Psoas muscle (tissue), 8 donors: Measurements from ENCODE around the gene EEF1AKMT4. TPM values are rescaled to one million over a fixed set of nuclear protein-coding genes. Genes with fewer than 3 reads are reported as not detected.

ENCODE experiments used
- ATAC-seq, 4 donors: fragments of 200-7000 bp; cut with Tn5 transposase; one replicate each; pipeline ENCODE4 v1.9.1; 2020; ENCODE audit warnings: moderate library complexity in 3 of 4, mild to moderate bottlenecking in 2 of 4
- DNase-seq, 2 donors: peaks; one replicate each; pipeline ENCODE4 v3.0.0-alpha.2; 2020
- H3K27ac ChIP-seq: fragments of 200-600 bp; one replicate; pipeline ENCODE4 v1.8.0; 2022
- H3K27me3 ChIP-seq, 3 donors: fragments of 200-600 bp in 1 of 3; one replicate each; pipeline versions ENCODE4 v1.6.1 to v1.8.0; 2013 to 2022; ENCODE audit warnings: low read length in 2 of 3, mild to moderate bottlenecking in 2 of 3, moderate library complexity in 1 of 3; ENCODE audit not compliant: insufficient read depth in 3 of 3
- H3K36me3 ChIP-seq, 2 donors: fragments of 200-600 bp in 1 of 2; one replicate each; pipeline versions ENCODE4 v1.6.1 to v1.8.0; 2013 to 2022; ENCODE audit warnings: low read depth in 1 of 2, mild to moderate bottlenecking in 1 of 2, moderate library complexity in 1 of 2; ENCODE audit not compliant: insufficient read depth in 1 of 2
- H3K4me1 ChIP-seq: fragments of 200-600 bp; one replicate; pipeline ENCODE4 v1.8.0; 2022
- H3K4me3 ChIP-seq: fragments of 200-600 bp; one replicate; pipeline ENCODE4 v1.8.0; 2022; ENCODE audit warnings: mild to moderate bottlenecking
- H3K9me3 ChIP-seq: fragments of 200-600 bp; one replicate; pipeline ENCODE4 v1.8.0; 2022
- CTCF ChIP-seq: fragments of 200-600 bp; IDR thresholded peaks from one replicate; pipeline ENCODE4 v1.8.0; 2022; ENCODE audit warnings: antibody characterized with exemption
- WGBS, 3 donors: extraction: QIAGEN DNeasy Blood & Tissue Kit; methylation state at CpG; one replicate each; pipeline versions ENCODE4 v1.1.6 to v1.1.7; 2013; 5-methylcytosine and 5-hydroxymethylcytosine counted together
- intact Hi-C, 2 donors: fragments of 100-400 bp; cut with DNase I; formaldehyde crosslinking; loops; one replicate each; pipeline versions ENCODE4 v1.11.0 to v1.14.2; 2022
- polyA plus RNA-seq, 3 donors: library from polyadenylated mRNA; stranded (reverse); fragments of 200-250 nt; gene quantifications; one replicate each; pipeline ENCODE4 v1.2.3, GENCODE V29; 2013
- total RNA-seq, 4 donors: library from RNA; stranded (reverse); fragmentation: NEBNext Ultra II Directional in 2 of 4; extraction: Animal tissue kit (Norgen Biotek cat#: 25700) in 2 of 4; gene quantifications; one replicate each; pipeline versions ENCODE4 v1.2.1 to v1.2.4, GENCODE V29; 2021 to 2023
- donor health status: healthy with polysubstance abuse.
- donor health status: DM: no; HTN: no; CAD: no; lungs with moderate emphysema.
- donor health status: Bipolar disorder and iron deficiency.
- donor health status: healthy.
- donor health status: DM: yes; HTN: yes; CAD: no.
- donor health status: DM: no; HTN: no; CAD: no.
- donor health status: DM: no; HTN: no; CAD: no.
- donor health status: DM: yes; HTN: yes; CAD: no.

Gene EEF1AKMT4
- total and polyA plus RNA-seq, 7 donors: 1.8 to 25.5 (median 8.2) TPM

DNA sequence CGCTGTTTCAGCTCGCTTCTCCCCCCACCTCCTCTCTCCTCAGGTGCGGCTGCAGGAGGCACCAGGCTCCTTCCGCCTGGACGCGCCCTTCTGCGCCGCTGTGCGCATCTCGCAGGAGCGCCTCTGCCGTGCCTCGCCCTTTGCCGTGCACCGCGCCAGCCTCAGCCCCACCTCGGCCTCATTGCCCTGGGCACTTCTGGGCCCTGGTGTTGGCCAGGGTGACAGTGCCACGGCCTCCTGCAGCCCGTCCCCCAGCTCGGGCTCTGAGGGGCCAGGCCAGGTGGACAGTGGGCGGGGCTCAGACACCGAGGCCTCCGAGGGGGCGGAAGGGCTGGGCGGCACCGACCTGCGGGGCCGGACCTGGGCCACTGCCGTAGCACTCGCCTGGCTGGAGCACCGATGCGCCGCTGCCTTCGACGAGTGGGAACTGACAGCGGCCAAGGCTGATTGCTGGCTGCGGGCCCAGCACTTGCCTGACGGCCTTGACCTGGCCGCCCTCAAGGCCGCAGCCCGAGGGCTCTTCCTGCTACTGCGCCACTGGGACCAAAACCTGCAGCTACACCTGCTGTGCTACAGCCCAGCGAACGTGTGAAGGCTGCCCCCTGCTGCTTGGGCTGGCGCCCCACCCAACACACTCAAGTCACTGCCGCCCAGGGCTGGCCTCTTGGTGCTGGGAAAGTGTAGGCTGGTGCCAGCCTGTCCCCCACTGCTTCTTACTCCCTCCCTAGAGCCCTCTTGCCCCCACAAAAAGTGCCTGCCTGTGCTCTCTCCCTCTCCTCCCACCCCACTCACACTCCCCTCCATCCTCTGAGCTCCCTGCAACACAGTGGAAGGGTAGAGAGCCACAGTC, 7.8 kb upstream of the EEF1AKMT4 start:
- DNase-seq (peak in 1 of 2 donors; percentile 66), ATAC-seq (peak; percentile 50 to 80 (median 76))
- WGBS, 3 donors: 15 to 23% (median 18%) methylated on average over 26 to 46 of the region's 46 CpGs
- Histone ChIP-seq H3K27me3 (no peaks in the 10 kb centered on the region), H3K9me3 (no peaks in the 10 kb centered on the region), H3K4me3 (no peak overlapping the region), H3K27ac (no peak overlapping the region), H3K36me3 (peaks cover 14 to 40% of the 10 kb centered on the region in 2 donors), H3K4me1 (no peaks in the 10 kb centered on the region)
- intact Hi-C loops: loop anchor here (5.0 to 10.0 kb wide), 2 partner anchors 87 to 94 kb away; partner anchors contain the start of gene DVL3 (in 1 of the 2)
- peak; percentile 47 for TF ChIP-seq CTCF

DNA sequence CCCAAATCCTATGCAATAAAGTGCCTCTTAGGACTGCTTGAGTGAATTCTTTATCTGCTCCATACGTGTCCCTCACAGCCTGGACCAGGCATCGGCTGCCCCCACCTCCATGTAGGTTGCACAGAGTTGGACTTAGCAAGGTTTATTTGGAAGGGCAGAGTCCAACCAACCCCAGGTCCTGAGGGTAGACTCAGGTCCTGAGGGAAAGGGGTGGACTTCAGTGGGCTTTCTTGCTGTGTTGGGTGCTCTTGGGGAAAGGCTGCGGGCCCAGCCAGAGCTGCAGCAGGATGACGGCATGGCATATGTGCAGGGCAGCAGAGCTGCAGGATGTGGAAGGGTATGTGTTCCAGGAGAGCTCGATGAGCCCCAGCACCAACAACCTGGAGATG, 7.2 kb upstream of the EEF1AKMT4 start:
- no peak for DNase-seq
- 75 to 88% (median 81%) methylated on average over 5 of the region's 5 CpGs for WGBS, 3 donors
- Histone ChIP-seq H3K27me3 (no peaks in the 10 kb centered on the region), H3K9me3 (no peaks in the 10 kb centered on the region), H3K36me3 (peaks cover 14 to 40% of the 10 kb centered on the region in 2 donors), H3K4me1 (peaks cover 2% of the 10 kb centered on the region), H3K4me3 (no peak overlapping the region), H3K27ac (no peak overlapping the region)
- peak in 1 of 4 donors; percentile 7 for ATAC-seq
- intact Hi-C loops: loop anchor here (5.0 to 10.0 kb wide), 2 partner anchors 87 to 95 kb away; partner anchors contain the start of gene DVL3 (in 1 of the 2)
- no peak for TF ChIP-seq CTCF

- no peak for TF ChIP-seq CTCF
- intact Hi-C loops: loop anchor here (2.0 to 10.0 kb wide), 3 partner anchors 62 to 94 kb away; partner anchors contain the start of genes ABCF3 (in 2 of the 2) and DVL3 (in 2 of the 2)
- Histone ChIP-seq H3K27me3 (no peaks in the 10 kb centered on the region), H3K36me3 (peaks cover 6 to 21% of the 10 kb centered on the region in 2 donors), H3K27ac (peak within 1 kb of the TSS; percentile 90), H3K4me1 (peaks cover 15% of the 10 kb centered on the region), H3K9me3 (no peaks in the 10 kb centered on the region), H3K4me3 (peak within 1 kb of the TSS; percentile 79)
- 0 to 1% (median 1%) methylated on average over 46 to 49 of the region's 49 CpGs for WGBS, 3 donors
- peak; percentile 78 to 85 (median 80) for ATAC-seq
- peak; percentile 87 to 92 for DNase-seq
These were observed 739 bp upstream of the EEF1AKMT4 start, which contains the start of gene ALG3 for GRCh38 chr3:184248454-184249411. Gene ALG3, minus strand, starts transcription at chr3:184248962. Its CDS starts 22 bp downstream, at chr3:184248940.

DNA sequence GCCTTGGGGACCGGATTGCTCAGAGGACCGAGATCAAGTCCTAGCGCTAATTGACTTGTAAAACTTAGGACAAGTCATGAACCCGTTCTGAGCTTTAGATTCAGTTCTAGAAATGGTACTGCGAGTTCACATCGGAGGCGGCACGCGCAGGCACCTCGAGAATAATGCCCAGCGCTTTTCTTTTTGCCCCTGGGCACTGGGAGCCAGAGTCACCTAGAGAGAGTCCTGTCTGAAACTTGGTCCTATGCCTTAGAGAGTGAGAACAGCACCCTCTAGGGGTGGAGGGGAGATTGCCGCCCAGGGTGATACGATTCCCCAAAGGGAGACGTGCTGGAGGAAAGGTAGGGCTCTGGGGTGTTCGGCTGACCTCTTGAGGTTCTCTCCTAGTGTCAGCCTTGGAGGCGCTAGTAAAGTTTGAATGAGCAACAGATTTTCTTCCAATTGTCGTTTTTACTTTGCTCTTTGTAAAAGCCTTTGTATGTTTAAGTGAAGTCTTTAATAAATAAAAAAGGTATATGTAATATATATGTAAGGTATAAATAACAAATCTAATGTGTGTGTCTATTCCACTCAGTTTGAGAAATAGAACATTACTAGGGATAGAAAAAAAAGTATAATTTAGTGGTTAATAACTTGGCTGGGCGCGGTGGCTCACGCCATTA, 826 bp downstream of the EEF1AKMT4 start:
- no peaks in the 10 kb centered on the region for H3K27me3 ChIP-seq
- H3K27ac ChIP-seq: peak overlapping the region; percentile 90
- H3K4me3 ChIP-seq: peak overlapping the region; percentile 79
- peak; percentile 87 to 91 for DNase-seq
- intact Hi-C loops: loop anchor here (2.0 to 10.0 kb wide), 2 partner anchors 355 kb away; no protein-coding TSS in a partner anchor
- H3K9me3 ChIP-seq: no peaks in the 10 kb centered on the region
- WGBS, 3 donors: 13 to 14% (median 14%) methylated on average over 20 of the region's 20 CpGs
- peaks cover 0 to 6% of the 10 kb centered on the region in 2 donors for H3K36me3 ChIP-seq
- H3K4me1 ChIP-seq: peaks cover 15% of the 10 kb centered on the region
- TF ChIP-seq CTCF: peak; percentile 95
- peak; percentile 80 to 85 (median 82) for ATAC-seq
